Motor neuron (in vitro differentiated cells): Measurements from ENCODE around the gene OMA1. TPM values are rescaled to one million over a fixed set of nuclear protein-coding genes. Genes with fewer than 3 reads are reported as not detected.

Experiments
- ATAC-seq, 8 experiments: fragments of 200-7000 bp; cut with Tn5 transposase; replicated peaks in 6 of 8; 2 replicates each; pipeline ENCODE4 v1.8.0; 2021; ENCODE audit warnings: mild to moderate bottlenecking in 8 of 8, moderate library complexity in 8 of 8
- H3K27ac ChIP-seq, 2 donors: fragments of 250-450 bp; sonication (Bioruptor Pico); 2 replicates each; pipeline ENCODE4 v1.9.0; 2021; ENCODE audit warnings: antibody characterized with exemption in 2 of 2, mild to moderate bottlenecking in 2 of 2, moderate library complexity in 1 of 2
- H3K4me1 ChIP-seq, 2 donors: fragments of 250-450 bp; sonication (Bioruptor Pico); replicated peaks in 1 of 2; 2 replicates each; pipeline ENCODE4 v1.6.1; 2021; ENCODE audit warnings: antibody characterized with exemption in 2 of 2, mild to moderate bottlenecking in 2 of 2, moderate library complexity in 1 of 2
- H3K4me3 ChIP-seq, 5 donors: fragments of 250-450 bp; sonication (Bioruptor Pico); 2 replicates each; pipeline ENCODE4 v1.9.0; 2021; ENCODE audit warnings: antibody characterized with exemption in 5 of 5, mild to moderate bottlenecking in 5 of 5, moderate library complexity in 4 of 5
- WGBS, 10 experiments: fragments of 450-650 bp; shearing (Covaris generic); methylation state at CpG; one replicate each; pipeline ENCODE4 v1.0.0; 2022; 5-methylcytosine and 5-hydroxymethylcytosine counted together
- in situ Hi-C, 9 experiments: fragments of 400-800 bp; cut with MboI; loops; one replicate each; pipeline ENCODE4 v1.15.0; 2021; ENCODE audit warnings: low sequenced_read_pairs in 9 of 9, low pct_unique_long_range_greater_than_20kb in 2 of 9; ENCODE audit not compliant: unreplicated experiment in 9 of 9
- total RNA-seq, 8 experiments: library from RNA; unstranded; fragments of 300-600 nt; gene quantifications; 2 replicates each; pipeline versions ENCODE4 v1.2.3 to v1.2.4, GENCODE V29; 2022

The OMA1 gene
- total RNA-seq, 8 experiments from 2014 or later, result 9.5 to 20.9 (median 12.0) TPM

DNA sequence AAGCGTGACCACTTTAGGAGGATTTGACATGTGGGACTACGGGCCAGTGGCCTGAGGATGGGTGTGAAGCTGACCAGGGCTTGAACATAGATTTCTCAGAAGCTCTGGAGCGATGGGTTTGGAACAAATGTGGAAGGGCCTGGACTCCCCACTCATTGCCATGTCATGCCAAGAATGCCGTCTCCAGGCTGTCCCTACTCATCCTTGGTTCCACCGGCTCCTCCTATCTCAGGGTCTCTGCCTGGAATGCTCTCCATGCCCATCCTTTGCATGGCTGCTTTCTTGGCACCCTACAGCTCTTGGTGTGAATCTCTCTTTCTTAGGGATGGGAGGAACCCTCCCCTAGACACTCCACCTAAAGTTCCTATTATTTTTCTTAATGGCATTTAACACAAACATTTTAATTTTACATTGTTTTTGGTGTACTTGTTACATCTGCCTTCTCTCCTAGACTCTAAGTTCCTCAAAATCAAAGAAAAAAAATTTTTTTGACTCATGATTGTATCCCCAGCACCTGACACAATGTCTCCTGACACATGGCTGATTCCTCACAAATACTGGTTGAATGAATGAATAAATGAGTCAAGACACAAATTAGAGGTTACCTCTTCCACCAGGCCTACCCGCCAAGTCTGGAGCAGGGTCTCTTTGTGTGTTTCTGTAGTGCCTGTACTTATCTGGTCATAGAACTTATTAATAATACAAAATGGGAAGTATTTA lies 114.5 kb downstream of the OMA1 start:
- ATAC-seq, result no peak
- in situ Hi-C loops, result no loop called here
- H3K27ac ChIP-seq, result no peak overlapping the region
- H3K4me1 ChIP-seq, result peaks cover 32 to 41% of the 10 kb centered on the region in 2 donors
- WGBS, 10 experiments, result 75 to 100% (median 94%) methylated on average over 1 to 5 of the region's 6 CpGs; no CpG with 5 or more reads in 2 of the 10 experiments
- H3K4me3 ChIP-seq, result no peak overlapping the region

Other genes with a start within 250 kb of the OMA1 start
- under 1 TPM in 5 of 8 experiments, not detected in 3; 0.05 to 0.90 (median 0.21) TPM for gene TACSTD2, start 30.5 kb upstream of the OMA1 start, total RNA-seq
- 10 to 100 TPM; 16.1 to 75.3 (median 32.4) TPM for gene MYSM1, start 153.3 kb upstream of the OMA1 start, total RNA-seq
- 100 to 1,000 TPM in 2 of 8 experiments, 10 to 100 TPM in 6; 17.0 to 165 (median 66.9) TPM for gene JUN, start 237.3 kb upstream of the OMA1 start, total RNA-seq